Naive thymus-derived CD4-positive, alpha-beta T cell (primary cell): ENCODE measurements around the gene LIMD2. TPM values are rescaled to one million over a fixed set of nuclear protein-coding genes. Genes with fewer than 3 reads are reported as not detected.

ENCODE experiments used
- ATAC-seq: fragments of 150-1000 bp; cut with Tn5 transposase; 2 replicates; pipeline ENCODE4 v1.10.0; 2021; ENCODE audit warnings: mild to moderate bottlenecking, moderate library complexity
- CTCF ChIA-PET: fragments of 350-600 bp; sonication (Branson Sonifier 250); formaldehyde crosslinking; loops from one replicate; lab custom pipeline; 2021; ENCODE audit warnings: antibody characterized with exemption; lab: Charles Lee
- POLR2A ChIA-PET: fragments of 350-600 bp; sonication (Branson Sonifier 250); formaldehyde crosslinking; loops from one replicate; lab custom pipeline; 2021; ENCODE audit warnings: antibody characterized with exemption, inconsistent platforms; lab: Charles Lee
- DNase-seq, 9 donors: peaks; one replicate each; pipeline versions ENCODE4 v3.0.0 to v3.0.0-alpha.2; 2020 to 2022; ENCODE audit warnings: mixed read lengths in 1 of 9
- H3K27ac ChIP-seq: one replicate; pipeline ENCODE4 v1.7.0; 2013; ENCODE audit warnings: mild to moderate bottlenecking, low read depth, low read length, moderate library complexity
- H3K27me3 ChIP-seq, 2 donors: one replicate each; pipeline ENCODE4 v1.7.0; 2013; ENCODE audit warnings: low read length in 2 of 2, mild to moderate bottlenecking in 2 of 2, moderate library complexity in 2 of 2; ENCODE audit not compliant: control insufficient read depth in 2 of 2, insufficient read depth in 2 of 2
- H3K36me3 ChIP-seq, 3 experiments: 1 replicate in 2 of 3; 2 replicates in 1 of 3; pipeline ENCODE4 v1.7.0; 2013; ENCODE audit warnings: low read length in 3 of 3, mild to moderate bottlenecking in 3 of 3, moderate library complexity in 1 of 3; ENCODE audit not compliant: insufficient read depth in 3 of 3, control insufficient read depth in 2 of 3
- H3K4me1 ChIP-seq, 2 donors: one replicate each; pipeline ENCODE4 v1.7.0; 2013; ENCODE audit warnings: low read length in 2 of 2, mild to moderate bottlenecking in 2 of 2, moderate library complexity in 1 of 2; ENCODE audit not compliant: control insufficient read depth in 2 of 2, insufficient read depth in 2 of 2
- H3K4me3 ChIP-seq: 2 replicates; pipeline ENCODE4 v1.7.0; 2013; ENCODE audit warnings: mild to moderate bottlenecking, low read length
- H3K9me3 ChIP-seq, 3 experiments: 1 replicate in 2 of 3; 2 replicates in 1 of 3; pipeline ENCODE4 v1.7.0; 2013; ENCODE audit warnings: low read length in 3 of 3; ENCODE audit not compliant: control insufficient read depth in 2 of 3
- H3K27ac Mint-ChIP-seq, 9 donors: one replicate each; pipeline ENCODE4 v1.8.0; 2020 to 2022; ENCODE audit warnings: mixed read lengths in 9 of 9, mild to moderate bottlenecking in 8 of 9, moderate library complexity in 5 of 9, inconsistent platforms in 2 of 9
- H3K27me3 Mint-ChIP-seq, 5 donors: one replicate each; pipeline ENCODE4 v1.8.0; 2021 to 2022; ENCODE audit warnings: mixed read lengths in 5 of 5, mild to moderate bottlenecking in 1 of 5
- H3K36me3 Mint-ChIP-seq, 5 donors: one replicate each; pipeline ENCODE4 v1.8.0; 2020 to 2022; ENCODE audit warnings: mixed read lengths in 5 of 5, mild to moderate bottlenecking in 3 of 5, inconsistent platforms in 1 of 5
- H3K4me1 Mint-ChIP-seq, 7 donors: one replicate each; pipeline ENCODE4 v1.8.0; 2020 to 2022; ENCODE audit warnings: mixed read lengths in 7 of 7, mild to moderate bottlenecking in 3 of 7, inconsistent platforms in 1 of 7
- H3K4me3 Mint-ChIP-seq, 10 donors: one replicate each; pipeline ENCODE4 v1.8.0; 2020 to 2022; ENCODE audit warnings: mild to moderate bottlenecking in 10 of 10, mixed read lengths in 10 of 10, moderate library complexity in 6 of 10, inconsistent platforms in 2 of 10
- H3K9me3 Mint-ChIP-seq, 11 donors: one replicate each; pipeline ENCODE4 v1.8.0; 2020 to 2022; ENCODE audit warnings: mixed read lengths in 11 of 11, mild to moderate bottlenecking in 4 of 11, inconsistent platforms in 1 of 11, moderate library complexity in 1 of 11
- intact Hi-C, 2 donors: fragments of 100-400 bp; cut with micrococcal nuclease; formaldehyde crosslinking; loops; one replicate each; pipeline ENCODE4 v1.15.1; 2023
- polyA plus RNA-seq, 2 donors: library from polyadenylated mRNA; unstranded; fragments of 300-500 nt; fragmentation: Illumina TruSeq; gene quantifications; one replicate each; pipeline ENCODE4 v1.2.3, GENCODE V29; 2021
- total RNA-seq, 6 experiments: library from RNA in 5 of 6; stranded (reverse) in 5 of 6; gene quantifications; 1 replicate in 5 of 6; 2 replicates in 1 of 6; pipeline ENCODE4 v1.2.3 and lab custom pipeline; 2021 to 2026

Gene LIMD2
- total and polyA plus RNA-seq, 7 experiments from 2014 or later = 542 to 937 (median 595) TPM

- H3K27me3 ChIP-seq = no peaks in the 10 kb centered on the region
- Mint-ChIP-seq H3K4me3 (no peak overlapping the region), H3K9me3 (no peaks in the 10 kb centered on the region), H3K4me1 (peaks cover 0 to 19% (median 8%) of the 10 kb centered on the region in 7 donors), H3K36me3 (peaks cover 6 to 33% (median 16%) of the 10 kb centered on the region in 5 donors), H3K27me3 (no peaks in the 10 kb centered on the region), H3K27ac (peak overlapping the region in 5 of 9 donors; percentile 1 to 67 (median 35))
- ATAC-seq (no peak), DNase-seq (no peak)
- peaks cover 7 to 63% (median 13%) of the 10 kb centered on the region in 3 experiments for H3K36me3 ChIP-seq
- H3K27ac ChIP-seq = no peak overlapping the region
- no peak overlapping the region for H3K4me3 ChIP-seq
- no peaks in the 10 kb centered on the region for H3K9me3 ChIP-seq
- ChIA-PET POLR2A (interaction anchor here (6.8 kb wide), 1 partner anchor 12 kb away, joined by 60 read pairs; no protein-coding TSS in a partner anchor), CTCF (interaction anchor here (0.5 to 1.1 kb wide), 3 partner anchors 13 to 25 kb away, joined by 3 to 5 read pairs (median 3); no protein-coding TSS in a partner anchor)
- no peaks in the 10 kb centered on the region for H3K4me1 ChIP-seq
- intact Hi-C loops = no loop called here
Observed at GRCh38 chr17:63682981-63683380, 16.9 kb downstream of the LIMD2 start.

GRCh38 chr17:63682441-63682840, 17.5 kb downstream of the LIMD2 start:
- Histone ChIP-seq H3K27me3 (no peaks in the 10 kb centered on the region), H3K36me3 (peaks cover 7 to 65% (median 13%) of the 10 kb centered on the region in 3 experiments), H3K9me3 (no peaks in the 10 kb centered on the region), H3K27ac (no peak overlapping the region), H3K4me1 (no peaks in the 10 kb centered on the region), H3K4me3 (no peak overlapping the region)
- peaks cover 0 to 19% (median 8%) of the 10 kb centered on the region in 7 donors for H3K4me1 Mint-ChIP-seq
- H3K4me3 Mint-ChIP-seq = no peak overlapping the region
- CTCF ChIA-PET = interaction anchor here (0.8 to 1.1 kb wide), 2 partner anchors 14 to 15 kb away, joined by 3 to 5 read pairs; no protein-coding TSS in a partner anchor
- H3K36me3 Mint-ChIP-seq = peaks cover 4 to 34% (median 16%) of the 10 kb centered on the region in 5 donors
- H3K9me3 Mint-ChIP-seq = no peaks in the 10 kb centered on the region
- peak overlapping the region in 3 of 9 donors; percentile 25 to 67 (median 32) for H3K27ac Mint-ChIP-seq
- DNase-seq (no peak), ATAC-seq (no peak)
- no peaks in the 10 kb centered on the region for H3K27me3 Mint-ChIP-seq
- intact Hi-C loops = no loop called here
- POLR2A ChIA-PET = interaction anchor here (6.8 kb wide), 1 partner anchor 13 kb away, joined by 60 read pairs; no protein-coding TSS in a partner anchor

GRCh38 chr17:63681530-63681929, 18.4 kb downstream of the LIMD2 start:
- H3K4me1 ChIP-seq = no peaks in the 10 kb centered on the region
- intact Hi-C loops = no loop called here
- Mint-ChIP-seq H3K27me3 (no peaks in the 10 kb centered on the region), H3K36me3 (peaks cover 4 to 37% (median 16%) of the 10 kb centered on the region in 5 donors), H3K4me1 (peaks cover 0 to 19% (median 10%) of the 10 kb centered on the region in 7 donors), H3K4me3 (no peak overlapping the region), H3K27ac (peak overlapping the region in 1 of 9 donors; percentile 85), H3K9me3 (no peaks in the 10 kb centered on the region)
- no peaks in the 10 kb centered on the region for H3K9me3 ChIP-seq
- POLR2A ChIA-PET = interaction anchor here (0.8 to 6.8 kb wide), 2 partner anchors 14 to 20 kb away, joined by 5 to 60 read pairs; no protein-coding TSS in a partner anchor
- no peak overlapping the region for H3K4me3 ChIP-seq
- no peak for ATAC-seq
- H3K27ac ChIP-seq = no peak overlapping the region
- H3K27me3 ChIP-seq = no peaks in the 10 kb centered on the region
- no peak for DNase-seq
- CTCF ChIA-PET = interaction anchor here (0.7 kb wide), 1 partner anchor 181 kb away, joined by 3 read pairs; no protein-coding TSS in a partner anchor
- peaks cover 7 to 74% (median 13%) of the 10 kb centered on the region in 3 experiments for H3K36me3 ChIP-seq

- Histone ChIP-seq H3K4me3 (no peak overlapping the region), H3K27me3 (no peaks in the 10 kb centered on the region), H3K36me3 (peaks cover 7 to 74% (median 13%) of the 10 kb centered on the region in 3 experiments), H3K9me3 (no peaks in the 10 kb centered on the region), H3K4me1 (no peaks in the 10 kb centered on the region), H3K27ac (no peak overlapping the region)
- Mint-ChIP-seq H3K9me3 (no peaks in the 10 kb centered on the region), H3K4me3 (no peak overlapping the region), H3K27ac (peak overlapping the region in 3 of 9 donors; percentile 39 to 85 (median 55)), H3K36me3 (peaks cover 4 to 35% (median 14%) of the 10 kb centered on the region in 5 donors), H3K27me3 (no peaks in the 10 kb centered on the region), H3K4me1 (peaks cover 0 to 18% (median 13%) of the 10 kb centered on the region in 7 donors)
- DNase-seq (no peak), ATAC-seq (no peak)
- ChIA-PET POLR2A (interaction anchor here (0.6 to 6.8 kb wide), 3 partner anchors 14 to 161 kb away, joined by 3 to 60 read pairs (median 3); no protein-coding TSS in a partner anchor), CTCF (interaction anchor here (0.6 to 1.7 kb wide), 2 partner anchors 30 to 1168 kb away, joined by 3 to 6 read pairs; no protein-coding TSS in a partner anchor)
- intact Hi-C loops = no loop called here
Observed at GRCh38 chr17:63680700-63681099, 19.2 kb downstream of the LIMD2 start.

GRCh38 chr17:63679214-63679613, 20.7 kb downstream of the LIMD2 start:
- Mint-ChIP-seq H3K9me3 (no peaks in the 10 kb centered on the region), H3K27me3 (no peaks in the 10 kb centered on the region), H3K4me1 (peaks cover 3 to 29% (median 25%) of the 10 kb centered on the region in 7 donors), H3K27ac (peak overlapping the region in 3 of 9 donors; percentile 10 to 85 (median 32)), H3K4me3 (no peak overlapping the region), H3K36me3 (peaks cover 4 to 34% (median 15%) of the 10 kb centered on the region in 5 donors)
- no peaks in the 10 kb centered on the region for H3K4me1 ChIP-seq
- DNase-seq (no peak), ATAC-seq (no peak)
- ChIA-PET CTCF (interaction anchor here (1.0 to 1.7 kb wide), 2 partner anchors 9 to 31 kb away, joined by 5 to 6 read pairs; no protein-coding TSS in a partner anchor), POLR2A (interaction anchor here (0.6 to 6.8 kb wide), 3 partner anchors 16 to 56 kb away, joined by 3 to 60 read pairs (median 4); no protein-coding TSS in a partner anchor)
- H3K27me3 ChIP-seq = no peaks in the 10 kb centered on the region
- no peak overlapping the region for H3K27ac ChIP-seq
- intact Hi-C loops = no loop called here
- peaks cover 7 to 76% (median 13%) of the 10 kb centered on the region in 3 experiments for H3K36me3 ChIP-seq
- H3K9me3 ChIP-seq = no peaks in the 10 kb centered on the region
- no peak overlapping the region for H3K4me3 ChIP-seq

- CTCF ChIA-PET = interaction anchor here (0.6 kb wide), 1 partner anchor 127 kb away, joined by 4 read pairs; no protein-coding TSS in a partner anchor
- H3K4me3 Mint-ChIP-seq = no peak overlapping the region
Observed at GRCh38 chr17:63676584-63676983, 23.3 kb downstream of the LIMD2 start.

More at GRCh38 chr17:63676584-63676983, 23.3 kb downstream of the LIMD2 start:
- H3K4me1 Mint-ChIP-seq = peaks cover 3 to 40% (median 29%) of the 10 kb centered on the region in 7 donors
- H3K27me3 ChIP-seq = no peaks in the 10 kb centered on the region
- POLR2A ChIA-PET = interaction anchor here (0.5 to 3.6 kb wide), 4 partner anchors 19 to 130 kb away, joined by 3 to 31 read pairs (median 16); no protein-coding TSS in a partner anchor
- DNase-seq (no peak), ATAC-seq (no peak)
- H3K9me3 ChIP-seq = no peaks in the 10 kb centered on the region
- H3K27ac ChIP-seq = no peak overlapping the region
- H3K36me3 Mint-ChIP-seq = peaks cover 0 to 27% (median 5%) of the 10 kb centered on the region in 5 donors
- no peaks in the 10 kb centered on the region for H3K27me3 Mint-ChIP-seq
- H3K36me3 ChIP-seq = peaks cover 0 to 75% (median 2%) of the 10 kb centered on the region in 3 experiments
- peak overlapping the region in 6 of 9 donors; percentile 2 to 84 (median 54) for H3K27ac Mint-ChIP-seq
- no peak overlapping the region for H3K4me3 ChIP-seq
- H3K9me3 Mint-ChIP-seq = peaks cover 0 to 2% (median 0%) of the 10 kb centered on the region in 11 donors
- intact Hi-C loops = no loop called here
- H3K4me1 ChIP-seq = no peaks in the 10 kb centered on the region
